Left colon (tissue), 2 donors: ENCODE measurements around the gene LMAN1L. TPM values are rescaled to one million over a fixed set of nuclear protein-coding genes. Genes with fewer than 3 reads are reported as not detected.

Source experiments
- ATAC-seq: fragments of 200-7000 bp; cut with Tn5 transposase; one replicate; pipeline ENCODE4 v1.9.1; 2020; ENCODE audit warnings: mild to moderate bottlenecking, moderate library complexity
- DNase-seq, 2 donors: peaks; one replicate each; pipeline ENCODE4 v3.0.0-alpha.2; 2020
- intact Hi-C, 2 donors: fragments of 100-400 bp; cut with DNase I in 1 of 2; cut with micrococcal nuclease in 1 of 2; formaldehyde crosslinking; loops; one replicate each; pipeline versions ENCODE4 v1.11.2 to v1.14.0; 2022; cut with DNase I, micrococcal nuclease
- total RNA-seq, 2 donors: library from RNA; stranded (reverse); fragmentation: NEBNext Ultra II Directional; extraction: Animal tissue kit (Norgen Biotek cat#: 25700); gene quantifications; one replicate each; pipeline ENCODE4 v1.2.1, GENCODE V29; 2021
- donor health status: DM: no; HTN: no; CAD: no.
- donor health status: DM: yes; HTN: yes; CAD: no.

The LMAN1L gene
- total RNA-seq, 2 donors from 2014 or later: 0.40 TPM; not detected in 1

DNA sequence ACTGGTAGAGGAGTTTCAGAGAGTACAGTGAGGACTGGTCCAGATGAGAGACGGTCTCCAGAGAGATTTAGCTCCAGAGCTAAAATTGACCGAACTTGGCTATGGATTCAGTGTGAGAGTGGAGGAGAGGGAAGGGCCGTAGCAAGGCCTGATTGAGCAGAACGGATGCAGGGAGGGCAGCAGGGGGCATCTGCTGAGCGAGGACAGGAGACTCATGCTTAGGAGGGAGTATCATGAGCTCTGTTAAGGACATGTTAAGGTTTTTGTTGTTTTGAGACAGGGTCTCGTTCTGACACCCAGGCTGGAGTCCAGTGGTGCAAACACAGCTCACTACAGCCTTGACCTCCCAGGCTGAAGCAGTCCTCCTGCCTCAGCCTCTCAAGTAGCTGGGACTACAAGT, 7.7 kb upstream of the LMAN1L start:
- DNase-seq (no peak), ATAC-seq (no peak)
- intact Hi-C loops: no loop called here

DNA sequence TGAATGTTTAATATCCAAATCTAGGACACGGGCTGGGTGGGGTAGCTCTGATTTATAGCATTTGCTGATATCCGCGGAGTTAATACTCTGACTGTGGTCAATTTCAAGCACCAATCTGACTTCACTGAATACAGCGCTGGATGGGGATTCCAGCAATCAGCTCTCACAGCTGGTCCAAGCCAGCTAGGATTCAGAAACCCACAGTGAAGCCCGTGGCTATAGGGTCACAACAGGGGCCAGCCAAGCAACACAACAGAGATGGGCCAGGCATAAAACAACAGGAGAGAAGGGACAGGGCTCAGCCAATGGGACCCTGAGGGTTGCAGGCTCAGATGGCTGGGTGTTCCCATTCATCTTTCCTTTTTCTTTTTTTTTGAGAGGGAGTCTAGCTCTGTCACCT, 5.4 kb upstream of the LMAN1L start:
- no peak for DNase-seq
- ATAC-seq: no peak
- intact Hi-C loops: no loop called here

DNA sequence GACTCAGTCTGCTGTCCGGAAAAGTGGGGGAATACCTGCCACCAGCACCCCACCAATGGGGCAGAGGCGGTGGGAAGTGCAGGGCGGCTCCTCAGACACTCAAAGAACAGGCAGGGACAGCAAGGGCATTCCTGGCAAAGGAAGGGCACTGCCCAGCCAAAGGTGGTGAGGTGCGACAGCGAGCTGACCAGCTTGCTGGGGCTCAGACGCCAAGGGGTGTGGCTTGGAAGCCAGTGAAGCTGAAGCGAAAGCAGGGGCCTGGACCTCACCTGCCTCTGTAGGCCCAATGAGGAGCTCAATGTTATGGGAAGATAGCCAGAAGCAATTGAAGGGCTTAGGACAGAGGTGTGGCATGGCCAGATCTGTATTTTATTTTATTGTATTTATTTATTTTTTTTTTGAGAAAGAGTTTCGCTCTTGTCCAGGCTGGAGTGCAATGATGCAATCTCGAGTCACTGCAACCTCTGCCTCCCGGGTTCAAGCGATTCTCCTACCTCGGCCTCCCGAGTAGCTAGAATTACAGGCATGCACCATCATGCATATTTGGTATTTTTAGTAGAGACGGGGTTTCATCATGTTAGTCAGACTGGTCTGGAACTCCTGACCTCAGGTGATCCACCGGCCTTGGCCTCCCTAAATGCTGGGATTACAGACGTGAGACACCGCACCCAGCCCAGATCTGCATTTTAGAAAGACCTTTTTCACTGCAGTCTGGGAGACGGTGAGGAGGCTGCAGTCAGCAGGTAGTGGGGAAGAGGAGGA, 4.4 kb upstream of the LMAN1L start:
- intact Hi-C loops: no loop called here
- ATAC-seq (peak; percentile 87), DNase-seq (peak; percentile 68 to 86)

DNA sequence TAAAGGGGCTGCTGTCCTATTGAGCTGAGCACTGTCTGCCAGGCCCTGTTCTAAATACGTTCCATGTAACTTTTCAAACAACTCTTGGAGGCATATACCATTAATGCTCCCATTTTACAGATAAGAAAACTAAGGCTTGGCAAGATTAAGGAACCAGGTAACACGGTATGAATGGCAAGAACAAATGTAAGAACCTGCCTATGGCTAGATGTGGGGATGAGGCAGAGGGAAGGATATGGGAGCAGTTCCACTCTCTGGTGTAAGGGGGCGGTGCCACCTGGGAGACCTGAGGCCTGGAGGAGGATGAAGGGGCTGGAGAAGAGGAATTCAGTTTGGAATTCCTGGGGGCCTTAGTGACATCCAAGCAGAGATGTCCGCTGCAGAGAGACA, 3.8 kb upstream of the LMAN1L start:
- DNase-seq: no peak
- intact Hi-C loops: no loop called here
- no peak for ATAC-seq

DNA sequence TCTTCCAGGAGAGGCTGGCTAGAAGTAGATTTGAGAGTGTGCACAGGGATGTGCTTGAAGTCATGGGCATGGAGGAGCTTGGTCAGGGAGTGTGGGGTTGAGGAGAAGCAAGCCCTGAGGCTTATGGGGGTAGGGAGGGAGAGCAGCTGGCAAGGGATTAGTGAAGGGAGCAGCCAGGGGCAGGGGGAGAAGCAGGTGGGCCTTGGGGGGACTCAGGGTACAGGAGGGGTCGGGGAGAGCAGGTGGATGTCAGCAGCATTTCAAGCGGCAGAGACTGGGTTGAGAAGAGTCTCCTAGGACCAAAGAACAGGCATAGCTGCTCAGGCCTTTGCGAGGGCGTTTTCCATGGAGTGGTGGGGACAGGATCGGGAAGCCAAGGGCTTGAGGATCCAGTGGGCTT, 3.4 kb upstream of the LMAN1L start:
- DNase-seq (no peak), ATAC-seq (no peak)
- intact Hi-C loops: no loop called here

DNA sequence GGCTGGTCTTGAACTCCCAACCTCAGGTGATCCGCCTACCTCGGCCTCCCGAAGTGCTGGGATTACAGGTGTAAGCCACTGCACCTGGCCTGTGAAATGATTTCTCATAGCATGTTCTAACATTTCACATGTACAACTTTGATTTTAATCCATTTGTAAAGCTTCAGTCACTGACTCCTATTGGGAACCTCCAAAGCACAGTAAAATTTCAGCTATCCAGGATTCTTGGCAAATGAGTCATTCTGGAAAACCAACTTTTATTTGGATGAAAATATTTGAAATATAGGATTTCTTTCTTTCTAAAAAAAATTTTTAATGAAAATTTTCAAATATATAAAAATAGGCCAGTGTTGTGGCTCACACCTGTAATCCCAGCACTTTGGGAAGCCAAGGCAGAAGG, 2.7 kb upstream of the LMAN1L start:
- ATAC-seq (no peak), DNase-seq (no peak)
- intact Hi-C loops: no loop called here

DNA sequence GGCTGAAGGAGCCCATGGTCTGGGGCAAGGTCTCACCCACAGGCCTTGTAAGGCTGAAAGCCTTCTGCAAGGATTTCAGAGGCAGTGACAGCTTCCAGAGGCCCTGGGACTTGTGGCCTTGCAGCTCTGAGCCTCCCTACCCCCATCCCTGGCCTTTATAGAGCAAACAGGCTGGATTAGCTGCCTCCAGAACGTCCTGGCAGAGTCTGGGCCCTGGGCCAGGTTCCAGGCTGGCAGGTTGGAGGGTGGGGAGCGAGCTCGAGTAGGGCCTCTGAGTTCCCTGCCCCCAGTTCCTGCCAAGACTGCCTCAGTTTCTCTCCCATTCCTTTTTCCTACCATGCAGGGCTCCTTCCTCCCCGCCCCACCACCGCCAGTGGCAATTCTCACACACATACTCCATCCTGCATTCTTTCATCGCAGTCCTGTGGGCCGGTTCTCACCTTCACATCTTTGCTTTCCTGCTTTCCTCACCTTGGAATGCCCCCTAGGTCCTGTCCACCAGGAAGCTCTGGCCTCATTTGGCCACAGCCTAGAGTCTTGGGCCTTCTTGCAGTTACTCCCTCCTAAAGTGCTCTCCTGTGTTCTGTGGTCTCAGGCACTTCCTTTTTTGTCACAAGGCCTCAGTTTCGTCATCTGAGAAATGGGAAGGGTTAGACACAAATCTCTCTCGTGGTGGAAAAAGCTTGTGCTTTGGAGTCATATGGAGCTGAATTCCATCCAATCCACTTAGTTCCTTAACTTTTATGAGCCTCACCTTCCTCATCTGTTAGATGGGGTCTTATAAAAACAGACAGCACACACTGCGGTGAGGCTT, 2.7 kb downstream of the LMAN1L start:
- DNase-seq (peak; percentile 84 to 87), ATAC-seq (peak; percentile 48)
- intact Hi-C loops: no loop called here

DNA sequence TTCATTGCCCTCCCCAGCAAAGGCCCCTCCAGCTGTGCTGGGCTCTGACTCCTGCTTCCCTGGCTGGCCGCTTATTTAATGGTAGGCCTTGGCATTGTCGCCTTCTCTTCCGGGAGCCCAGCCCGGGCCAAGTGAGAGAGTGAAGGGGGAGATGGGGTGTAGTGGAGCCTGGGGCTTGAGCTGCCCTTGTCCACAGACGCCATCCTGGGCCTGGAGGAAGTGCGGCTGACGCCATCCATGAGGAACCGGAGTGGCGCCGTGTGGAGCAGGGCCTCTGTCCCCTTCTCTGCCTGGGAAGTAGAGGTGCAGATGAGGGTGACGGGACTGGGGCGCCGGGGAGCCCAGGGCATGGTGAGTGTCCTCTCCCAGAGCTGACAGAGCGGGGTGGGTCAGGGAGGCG, 3.3 kb downstream of the LMAN1L start:
- no peak for ATAC-seq
- DNase-seq: no peak

DNA sequence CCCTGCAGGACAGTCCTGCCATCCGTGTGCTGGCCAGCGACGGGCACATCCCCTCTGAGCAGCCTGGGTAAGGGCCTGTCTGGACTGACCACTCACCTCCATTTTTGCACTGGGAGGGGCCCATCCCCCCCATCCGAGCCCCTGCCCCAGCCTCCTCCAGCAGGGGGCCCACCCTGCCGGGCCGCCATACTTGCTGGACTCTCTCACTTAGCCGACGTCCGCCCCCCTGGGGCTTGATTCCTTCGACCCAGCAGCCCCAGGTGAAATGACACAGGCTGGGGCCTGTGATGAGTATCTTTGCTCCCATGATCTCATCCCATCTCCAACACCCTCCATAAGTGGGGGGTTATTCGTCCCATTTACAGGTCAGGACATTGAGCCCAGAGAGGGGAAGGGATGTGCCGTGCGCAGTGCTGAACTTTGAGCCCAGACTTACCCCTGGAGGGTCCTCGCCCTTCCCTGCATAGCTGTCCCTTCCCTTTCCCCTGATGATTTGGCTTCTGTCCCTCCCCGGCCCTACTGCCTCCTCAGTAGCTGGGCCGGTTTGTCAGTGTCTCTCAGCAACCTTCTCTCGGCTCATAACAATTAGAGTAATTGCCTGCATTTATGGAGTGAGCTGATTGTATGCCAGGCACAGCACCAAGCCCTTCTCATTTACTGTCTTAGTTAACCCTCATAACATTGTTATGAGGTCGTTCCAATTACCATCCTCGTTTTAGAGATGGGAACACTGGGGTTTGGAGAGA, 4.2 kb downstream of the LMAN1L start:
- peak in 1 of 2 donors; percentile 45 for DNase-seq
- peak; percentile 54 for ATAC-seq

More for the DNA sequence above, 3.3 kb downstream of the LMAN1L start:
- intact Hi-C loops: no loop called here

DNA sequence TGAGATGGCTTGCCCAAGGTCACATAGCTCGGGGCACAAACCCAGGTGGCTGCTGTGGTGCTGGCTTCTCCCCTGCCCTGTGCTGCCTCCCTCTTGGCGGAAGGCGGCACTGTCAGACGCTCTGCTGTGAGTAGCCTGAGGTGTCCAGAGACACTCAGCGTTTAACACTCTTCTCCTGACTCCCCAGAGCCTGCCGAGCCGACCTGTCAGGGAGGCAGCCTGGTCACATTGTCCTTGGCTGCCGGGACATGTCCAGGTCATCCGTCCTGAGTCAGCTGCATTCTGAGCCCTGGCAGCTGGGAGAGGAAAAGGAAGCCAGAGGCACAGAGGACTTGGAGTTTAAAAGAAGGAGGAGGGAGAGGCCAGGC, 4.7 kb downstream of the LMAN1L start:
- intact Hi-C loops: no loop called here
- DNase-seq (peak; percentile 63 to 70), ATAC-seq (peak; percentile 63)

More for the DNA sequence above, 4.2 kb downstream of the LMAN1L start:
- intact Hi-C loops: no loop called here

DNA sequence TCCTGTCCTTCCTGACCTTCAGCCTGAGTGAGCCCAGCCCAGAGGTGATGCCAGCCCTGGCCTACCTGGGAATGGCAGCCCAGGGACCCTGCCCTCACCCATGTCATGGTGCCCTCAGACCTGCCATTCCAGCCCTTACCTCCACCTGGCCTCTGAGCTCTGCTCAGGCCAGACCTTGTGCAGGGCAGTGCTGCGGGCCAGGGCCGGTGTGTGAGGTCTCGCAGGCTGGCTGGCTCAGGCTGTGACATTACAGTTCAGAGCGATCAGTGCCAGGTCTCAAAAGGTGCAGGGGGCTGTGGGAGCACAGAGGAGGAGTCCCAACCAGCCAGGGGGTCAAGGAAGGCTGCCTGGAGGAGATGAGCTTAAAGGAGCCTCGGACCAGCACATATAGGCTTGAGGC, 7.4 kb downstream of the LMAN1L start:
- intact Hi-C loops: no loop called here
- ATAC-seq: no peak
- no peak for DNase-seq

DNA sequence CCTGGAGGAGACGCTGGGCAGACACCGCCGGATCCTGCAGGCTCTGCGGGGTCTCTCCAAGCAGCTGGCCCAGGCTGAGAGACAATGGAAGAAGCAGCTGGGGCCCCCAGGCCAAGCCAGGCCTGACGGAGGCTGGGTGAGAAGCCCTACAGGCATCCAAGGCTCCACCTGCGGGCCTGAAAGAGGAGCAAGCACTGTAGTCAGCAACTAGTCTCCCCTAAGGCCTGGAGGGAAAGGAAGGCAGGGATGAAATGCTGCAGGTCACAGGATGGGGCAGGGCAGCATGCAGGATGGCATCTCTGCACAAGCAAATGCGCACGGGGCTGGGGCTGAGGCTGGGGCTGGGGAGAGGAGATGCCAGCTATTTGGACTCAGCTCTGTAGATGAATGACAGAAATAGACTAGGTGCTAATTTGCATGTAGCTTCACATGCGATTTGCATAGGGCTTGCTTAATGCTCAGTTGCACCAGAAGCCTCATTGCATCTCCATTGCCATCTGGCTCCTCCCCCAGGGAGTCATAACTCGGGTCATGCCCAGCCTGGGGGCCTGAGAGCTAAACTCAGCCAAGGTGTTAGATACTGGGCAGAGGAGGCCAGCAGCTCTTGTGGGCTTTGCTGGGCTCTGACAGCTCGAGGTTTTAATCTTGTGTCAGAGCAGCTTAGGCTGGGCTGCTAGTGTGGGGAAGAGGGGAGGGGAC, 8.6 kb downstream of the LMAN1L start:
- DNase-seq (no peak), ATAC-seq (no peak)
- intact Hi-C loops: no loop called here

DNA sequence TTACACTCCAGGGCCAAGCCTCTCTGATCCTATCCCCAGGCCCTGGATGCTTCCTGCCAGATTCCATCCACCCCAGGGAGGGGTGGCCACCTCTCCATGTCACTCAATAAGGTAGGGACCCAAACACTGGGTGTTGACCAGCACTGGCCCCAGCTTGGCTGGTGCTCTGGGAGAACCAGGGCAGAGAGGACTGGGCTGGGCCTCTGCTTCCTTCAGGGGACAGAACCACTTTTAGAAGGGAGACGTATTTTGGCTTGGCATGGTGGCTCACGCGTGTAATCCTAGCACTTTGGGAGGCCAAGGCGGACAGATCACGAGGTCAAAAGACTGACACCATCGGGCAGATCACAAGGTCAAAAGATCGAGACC, 9.1 kb downstream of the LMAN1L start:
- no peak for DNase-seq
- intact Hi-C loops: no loop called here
- no peak for ATAC-seq

DNA sequence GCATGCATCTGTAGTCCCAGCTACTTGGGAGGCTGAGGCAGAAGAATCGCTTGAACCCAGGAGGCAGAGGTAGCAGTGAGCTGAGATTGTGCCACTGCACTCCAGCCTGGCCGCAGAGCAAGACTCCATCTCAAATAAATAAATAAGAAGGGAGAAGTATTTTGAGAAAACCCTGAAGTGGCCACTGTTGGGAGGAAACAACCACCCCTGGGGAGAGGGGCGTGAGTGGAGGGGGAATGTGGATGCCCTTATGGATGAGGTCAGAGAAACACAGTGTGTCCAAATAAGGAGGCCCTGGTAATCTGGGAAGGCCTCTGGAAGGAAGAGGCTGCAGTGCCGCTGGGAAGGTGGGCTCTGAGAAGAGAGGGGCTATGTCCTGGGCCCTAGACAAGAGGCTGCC, 9.6 kb downstream of the LMAN1L start:
- no peak for ATAC-seq
- no peak for DNase-seq
- intact Hi-C loops: no loop called here

DNA sequence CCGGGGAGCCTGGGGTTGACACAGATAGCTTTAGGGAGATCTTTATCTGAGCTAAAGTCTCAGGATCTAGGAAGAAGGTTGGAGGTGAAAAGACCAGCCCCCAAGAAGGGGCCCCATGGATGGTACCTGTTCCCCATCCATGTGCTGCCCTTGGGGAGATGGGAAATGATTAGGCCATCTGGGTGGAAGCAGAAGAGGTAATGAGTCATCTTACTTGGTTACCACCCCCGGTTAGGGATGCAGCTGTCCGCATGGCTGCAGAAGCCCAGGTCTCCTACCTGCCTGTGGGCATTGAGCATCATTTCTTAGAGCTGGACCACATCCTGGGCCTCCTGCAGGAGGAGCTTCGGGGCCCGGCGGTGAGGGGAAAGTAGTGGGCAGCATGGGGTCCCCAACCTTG, 10.7 kb downstream of the LMAN1L start:
- ATAC-seq: no peak
- intact Hi-C loops: no loop called here
- no peak for DNase-seq

DNA sequence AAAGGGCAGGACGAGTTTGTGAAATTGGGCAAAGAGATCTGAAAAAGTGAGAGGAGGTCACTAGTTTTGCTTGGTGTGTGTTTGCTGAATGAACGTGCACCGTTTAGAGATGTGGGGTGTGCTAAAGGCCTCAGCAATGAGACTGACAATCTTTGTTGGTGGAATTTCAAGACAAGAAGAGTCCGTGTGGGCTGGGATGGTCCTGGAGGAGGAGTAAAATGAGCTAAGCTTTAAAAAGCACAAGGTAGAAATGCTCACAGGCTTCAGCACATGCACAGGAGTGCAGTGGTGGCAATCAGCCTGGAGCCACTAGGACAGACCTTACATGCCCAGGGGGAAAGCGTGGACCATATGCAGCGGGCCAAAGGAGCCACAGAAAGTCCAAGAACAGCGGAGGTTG, 12.3 kb downstream of the LMAN1L start:
- ATAC-seq (no peak), DNase-seq (no peak)
- intact Hi-C loops: no loop called here

DNA sequence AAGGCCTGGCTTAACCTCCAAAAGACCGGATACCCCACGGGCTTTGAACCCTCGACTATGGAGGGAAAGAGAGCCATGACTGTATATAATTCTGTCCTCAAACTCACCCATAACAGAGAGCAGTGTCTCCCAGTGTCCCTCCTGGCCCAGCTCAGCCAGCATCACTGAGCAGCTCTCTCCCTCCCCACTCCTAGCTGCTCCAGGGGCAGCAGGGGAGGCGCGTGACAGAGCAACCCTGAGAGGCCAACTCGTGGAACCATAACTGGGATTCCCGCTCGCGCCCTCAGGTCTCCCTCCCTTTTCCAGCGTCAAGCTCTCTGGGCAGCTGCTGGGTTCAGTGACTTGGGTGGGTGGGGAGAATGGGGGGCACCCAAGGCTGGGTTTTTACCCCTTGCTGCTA, 13.2 kb downstream of the LMAN1L start:
- ATAC-seq: no peak
- intact Hi-C loops: no loop called here
- DNase-seq: no peak

DNA sequence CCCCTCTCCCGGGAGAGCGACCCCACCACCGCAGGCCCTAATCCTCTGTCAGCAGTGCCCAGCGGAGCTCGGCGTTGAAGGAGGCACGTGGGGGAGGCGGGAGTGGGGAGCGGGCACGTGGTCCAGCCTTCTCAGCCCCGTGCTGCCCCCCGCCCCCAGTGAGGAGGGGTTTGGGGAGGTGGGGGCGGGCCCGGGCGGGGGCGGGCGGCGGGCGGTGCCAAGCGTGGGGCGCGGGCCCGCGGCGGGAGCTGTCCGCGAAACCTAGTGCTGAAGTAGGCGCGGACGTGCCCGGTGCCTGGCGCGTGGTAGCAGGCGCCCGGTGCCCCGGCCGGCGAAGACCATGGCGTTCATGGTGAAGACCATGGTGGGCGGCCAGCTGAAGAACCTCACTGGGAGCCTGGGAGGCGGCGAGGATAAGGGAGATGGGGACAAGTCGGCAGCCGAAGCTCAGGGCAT, 13.8 kb downstream of the LMAN1L start, which contains the start of gene CPLX3:
Gene CPLX3 (plus strand): TSS at position 264 of the 456 bp plus-strand sequence. CDS start 77 bp downstream, at position 341.
- peak in 1 of 2 donors; percentile 54 for DNase-seq
- intact Hi-C loops: no loop called here
- ATAC-seq: peak; percentile 80

DNA sequence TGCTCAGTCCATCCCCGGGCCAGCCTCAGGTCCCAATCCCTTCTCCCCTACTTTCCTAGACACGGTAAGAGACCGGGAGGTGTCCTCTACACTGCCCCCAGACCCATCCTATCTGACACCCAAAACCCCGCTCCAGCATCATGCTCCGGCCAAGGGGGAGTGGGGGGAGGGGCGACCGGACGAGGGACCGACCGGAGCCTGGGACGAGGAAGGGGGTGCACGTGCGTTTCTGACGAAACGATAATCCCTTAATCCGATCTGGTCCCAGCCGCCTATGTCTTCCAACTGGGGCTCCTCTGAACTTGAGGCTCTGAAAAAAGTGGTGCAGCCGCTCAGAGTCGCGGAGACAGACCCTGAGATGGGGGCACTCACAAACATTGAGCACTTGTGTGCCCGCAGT, 14.3 kb downstream of the LMAN1L start:
- intact Hi-C loops: no loop called here
- no peak for DNase-seq
- no peak for ATAC-seq
